ENCODE results near the gene POLRMT.
"Not testable (repeated sequence)": the region's sequence is repeated elsewhere in the genome, so short reads cannot be mapped to it uniquely, and the experiment has no call there.

Gene POLRMT

GRCh38 chr19:626566-626965, 6.8 kb downstream of the POLRMT start:
- not testable (repeated sequence) for DNase-seq (ENCODE audit: low read depth)

GRCh38 chr19:625257-625656, 8.1 kb downstream of the POLRMT start:
- DNase-seq (ENCODE audit: low read depth), result no peak

- DNase-seq (ENCODE audit: low read depth), result no peak
Observed at GRCh38 chr19:624433-625109, 8.8 kb downstream of the POLRMT start.

DNA sequence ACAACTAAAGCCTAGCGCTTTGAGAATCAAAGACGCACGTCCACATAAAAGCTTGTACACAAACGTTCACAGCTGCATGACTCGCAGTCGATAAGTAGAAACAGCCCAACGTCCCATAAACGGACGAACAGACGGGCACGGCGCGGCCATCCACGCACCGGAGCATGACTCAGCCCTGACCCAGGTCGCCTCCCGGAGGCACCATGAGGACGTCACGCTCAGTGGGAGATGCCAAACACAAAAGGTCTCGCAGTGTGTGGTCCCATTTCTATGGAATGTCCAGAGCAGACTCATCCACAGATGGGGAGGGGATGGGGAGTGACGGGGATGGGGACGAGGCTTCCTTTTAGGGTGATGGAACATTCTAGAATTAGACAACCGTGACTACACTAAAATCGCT, 9.4 kb downstream of the POLRMT start:
- DNase-seq (ENCODE audit: low read depth), result no peak

DNA sequence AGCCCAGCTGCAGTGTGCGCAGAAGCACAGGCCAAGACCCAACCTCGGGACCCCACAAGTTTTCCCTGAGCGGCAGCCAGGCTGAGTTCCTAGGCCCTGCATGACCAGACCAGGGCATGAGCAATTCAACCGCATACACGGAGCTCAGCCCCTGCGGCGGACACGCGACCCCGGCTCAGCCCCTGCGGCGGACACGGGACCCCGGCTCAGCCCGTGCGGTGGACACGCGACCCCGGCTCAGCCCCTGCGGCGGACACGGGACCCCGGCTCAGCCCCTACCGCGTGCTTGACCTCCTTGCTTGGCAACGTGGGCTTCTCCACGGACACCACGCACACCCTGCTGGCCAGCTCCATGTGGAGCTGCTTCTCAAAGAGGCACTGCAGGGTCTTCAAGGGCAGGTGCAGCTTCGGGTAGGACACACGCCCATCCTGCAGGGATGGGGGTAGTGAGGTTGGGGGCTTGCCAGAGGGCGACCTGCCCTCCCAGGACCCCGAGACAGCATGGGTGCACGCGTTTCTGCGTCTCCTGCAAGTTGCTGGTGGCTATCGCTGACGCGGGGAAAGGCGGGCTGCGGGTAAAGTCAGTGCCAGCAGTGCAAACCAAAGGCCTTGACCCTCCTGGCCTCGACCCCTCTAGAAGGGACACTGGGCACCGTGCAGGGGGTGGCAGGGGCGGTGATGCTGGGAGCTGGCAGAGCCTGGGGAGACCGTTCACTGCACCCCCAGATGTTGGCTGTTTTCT, 10.0 kb downstream of the POLRMT start:
- DNase-seq (ENCODE audit: low read depth), result no peak

DNA sequence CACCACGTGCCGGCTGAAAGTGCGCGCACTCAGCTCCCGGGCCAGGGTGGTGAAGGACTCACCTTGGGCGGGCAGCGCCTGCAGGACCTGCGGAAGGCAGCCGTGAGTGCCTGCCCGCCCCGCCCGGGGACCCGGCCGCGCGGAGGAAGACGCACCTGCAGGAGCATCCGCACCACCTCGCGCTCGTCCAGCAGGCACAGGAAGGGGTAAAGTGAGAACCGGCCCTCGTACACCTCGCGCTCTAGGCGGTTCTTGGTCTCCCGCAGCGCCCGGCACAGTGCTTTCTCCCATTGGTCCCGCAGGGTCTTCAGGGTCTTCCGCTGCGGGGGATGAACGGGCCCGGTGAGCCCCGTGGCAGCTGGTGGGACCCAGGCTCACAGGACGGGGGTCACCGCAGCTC, 10.7 kb downstream of the POLRMT start:
- DNase-seq (ENCODE audit: low read depth), result no peak

DNA sequence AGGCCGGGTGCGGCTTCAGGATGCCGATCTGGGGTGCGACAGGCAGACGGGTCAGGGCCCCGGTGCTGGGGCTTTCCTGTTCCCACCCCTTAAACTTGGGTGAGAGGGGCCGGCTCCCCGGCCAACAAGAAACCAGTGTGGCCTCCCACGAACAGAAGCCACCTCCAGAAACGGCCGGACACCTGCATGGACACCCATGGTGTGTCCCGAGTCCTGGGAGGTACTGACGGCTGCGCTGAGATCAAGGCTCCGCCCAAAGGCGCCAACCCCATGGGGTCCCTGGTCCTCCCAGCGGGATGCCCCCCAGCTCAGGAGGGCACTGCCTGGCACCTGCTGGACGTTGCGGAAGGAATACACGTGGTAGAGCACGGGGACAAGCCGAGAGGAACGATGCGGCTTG, 11.5 kb downstream of the POLRMT start:
- DNase-seq (ENCODE audit: low read depth), result no peak

DNA sequence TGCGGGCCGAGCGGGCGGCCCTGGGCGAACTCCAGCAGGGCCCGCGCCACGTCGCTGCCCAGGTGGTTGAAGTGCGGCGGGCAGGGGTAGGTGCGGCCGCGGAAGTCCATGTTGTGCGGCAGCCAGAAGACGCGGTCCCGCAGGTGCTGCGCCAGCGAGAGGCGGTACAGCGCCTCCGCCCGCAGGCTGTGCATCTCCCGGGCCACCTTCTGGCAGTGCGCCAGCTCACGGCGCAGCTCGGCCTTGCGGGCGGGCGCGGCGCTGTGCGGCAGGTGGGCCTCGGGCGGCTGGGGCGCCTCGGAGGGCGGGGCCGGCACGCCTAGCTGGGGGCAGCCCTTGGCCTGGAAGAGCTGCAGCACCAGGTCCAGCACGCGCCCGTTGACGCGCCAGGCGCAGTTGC, 12.1 kb downstream of the POLRMT start:
- DNase-seq (ENCODE audit: low read depth), result not testable (repeated sequence)

GRCh38 chr19:620166-620862, 13.0 kb downstream of the POLRMT start:
- DNase-seq (ENCODE audit: low read depth), result no peak

DNA sequence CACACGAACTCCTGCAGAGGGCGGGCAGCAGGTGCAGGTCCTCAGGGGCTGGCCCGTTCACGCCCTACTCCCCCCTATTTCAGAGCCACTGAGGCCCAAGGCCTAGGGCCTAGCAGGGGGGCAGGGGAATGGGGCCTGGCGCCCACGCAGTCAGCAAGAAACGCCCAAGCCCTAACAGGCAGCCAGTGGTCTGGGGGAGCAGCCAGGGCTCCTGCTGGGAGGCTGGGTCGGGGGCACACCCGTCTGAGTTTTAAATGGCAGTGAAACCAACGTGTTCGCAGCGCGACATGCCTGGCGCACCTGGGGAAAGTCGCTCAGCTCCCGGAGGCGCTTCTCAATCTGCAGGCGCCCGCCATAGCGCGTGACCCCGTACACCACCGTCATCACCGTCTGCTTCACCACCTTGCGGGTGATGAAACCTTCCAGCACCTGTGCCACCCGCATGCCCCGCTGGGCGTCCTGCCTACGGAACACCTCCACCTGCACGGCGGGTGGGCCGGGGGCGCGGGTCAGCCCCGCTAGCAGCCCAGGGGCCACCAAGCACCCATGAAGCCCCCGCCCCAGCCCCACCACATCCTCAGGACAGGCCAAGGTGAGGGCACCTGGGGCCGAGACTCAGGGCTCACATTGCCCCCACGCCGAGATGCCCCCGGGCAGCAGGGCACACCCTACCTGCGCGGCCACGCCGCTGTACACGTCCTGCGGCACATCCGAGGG, 13.9 kb downstream of the POLRMT start:
- no peak for DNase-seq (ENCODE audit: low read depth)

GRCh38 chr19:618674-619285, 14.6 kb downstream of the POLRMT start:
- DNase-seq (ENCODE audit: low read depth), result no peak

DNA sequence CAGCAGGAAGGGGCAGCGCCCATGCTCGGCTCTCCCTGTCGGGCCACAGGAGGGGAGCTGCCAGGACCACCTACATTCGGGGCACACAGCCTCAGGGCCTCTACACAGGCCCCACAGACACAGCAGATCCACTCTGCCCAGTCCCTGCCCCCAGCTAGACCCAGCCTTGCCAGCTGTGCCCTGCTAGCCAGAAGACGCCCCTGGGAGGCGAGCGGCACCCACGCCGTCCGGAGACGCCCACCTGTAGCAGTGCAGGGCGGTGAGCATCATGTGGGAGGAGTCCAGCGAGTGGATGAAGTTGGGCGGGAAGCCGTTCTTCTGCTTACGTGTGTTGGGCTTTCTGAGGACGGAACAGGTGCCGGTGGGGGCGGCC, 15.1 kb downstream of the POLRMT start:
- DNase-seq (ENCODE audit: low read depth), result no peak

DNA sequence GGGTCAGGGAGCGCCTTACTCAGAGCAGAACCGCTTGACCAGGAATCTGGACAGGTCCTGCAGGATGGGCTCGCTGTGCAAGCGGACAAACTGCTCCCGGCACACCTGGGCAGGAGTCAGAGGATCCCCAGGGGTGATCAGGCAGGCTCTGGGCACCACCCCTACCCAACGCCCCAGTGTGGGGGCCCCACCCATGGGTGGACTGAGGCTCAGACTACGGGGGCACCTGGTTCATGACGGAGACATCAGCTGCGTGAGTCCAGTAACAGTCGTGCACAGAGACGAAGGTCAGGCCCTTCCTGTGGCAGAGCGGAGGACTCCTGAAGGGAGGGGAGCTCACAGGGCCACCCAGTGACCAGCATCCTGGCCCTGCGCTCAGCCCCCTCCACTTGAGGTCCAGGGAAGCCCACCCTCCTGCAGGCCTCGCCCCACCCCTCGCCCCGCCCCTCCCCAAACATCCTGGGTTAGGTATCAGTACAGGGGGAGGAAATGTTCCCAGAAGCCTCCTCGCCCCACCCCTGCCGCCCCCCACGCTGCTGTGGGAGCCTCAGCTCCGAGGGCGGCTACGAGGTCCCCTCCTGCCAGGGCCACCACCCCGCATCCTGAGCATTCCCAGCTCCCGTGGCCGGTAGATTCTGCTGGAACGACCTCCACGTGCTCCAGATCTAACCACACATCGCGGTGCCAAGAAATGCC, 15.6 kb downstream of the POLRMT start:
- DNase-seq (ENCODE audit: low read depth), result no peak

GRCh38 chr19:616747-617526, 16.4 kb downstream of the POLRMT start:
- DNase-seq (ENCODE audit: low read depth), result no peak

- DNase-seq (ENCODE audit: low read depth), result no peak
Observed at GRCh38 chr19:616062-616700, 17.2 kb downstream of the POLRMT start.

- DNase-seq (ENCODE audit: low read depth), result no peak
Observed at GRCh38 chr19:615619-616018, 17.7 kb downstream of the POLRMT start.

GRCh38 chr19:613732-614567, 19.4 kb downstream of the POLRMT start:
- DNase-seq (ENCODE audit: low read depth), result no peak

GRCh38 chr19:612941-613340, 20.4 kb downstream of the POLRMT start:
- DNase-seq (ENCODE audit: low read depth), result no peak

DNA sequence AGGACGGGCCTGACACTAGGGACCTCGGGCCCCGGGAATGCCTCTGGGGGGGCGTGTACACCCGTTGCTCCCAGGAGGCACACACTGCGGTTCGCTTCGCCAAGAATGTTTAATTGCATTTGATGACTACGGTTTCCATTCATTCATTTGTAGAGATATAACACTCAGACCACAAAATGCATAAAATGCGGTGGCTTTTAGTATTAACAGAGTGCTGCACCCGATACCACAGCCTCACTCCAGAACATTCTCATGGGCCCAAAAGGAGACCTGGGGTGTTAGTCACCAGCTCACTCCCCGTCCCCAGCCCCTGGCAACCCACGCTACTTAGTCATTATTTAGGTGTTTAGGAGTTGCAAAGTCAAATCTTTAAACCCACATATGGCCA, 21.9 kb downstream of the POLRMT start:
- peak; percentile 57 for DNase-seq (ENCODE audit: low read depth)
